GM12878 (cell line): Measurements from ENCODE around the gene CNGB1. TPM values are rescaled to one million over a fixed set of nuclear protein-coding genes. Genes with fewer than 3 reads are reported as not detected.

ENCODE experiments used
- ATAC-seq: fragments of 200-7000 bp; cut with Tn5 transposase; 3 replicates; pipeline ENCODE4 v1.9.1; 2020; ENCODE audit warnings: mild to moderate bottlenecking, moderate library complexity
- BruUV-seq: library from RNA; stranded (reverse); fragments of 400-500 nt; replicated peaks from 2 replicates; lab custom pipeline; 2021; lab: Mats Ljungman, UMichigan
- CTCF ChIA-PET: fragments of 300-600 bp; sonication (Branson Sonifier 250); formaldehyde crosslinking; extraction: SDS; loops from one replicate; lab custom pipeline; 2021; ENCODE audit warnings: inconsistent platforms; lab: Yijun Ruan, JAX
- POLR2A ChIA-PET: fragments of 350-600 bp; formaldehyde crosslinking; extraction: SDS; loops from one replicate; lab custom pipeline; 2021; ENCODE audit warnings: inconsistent platforms; lab: Charles Lee
- RAD21 ChIA-PET: fragments of 300-600 bp; sonication (Branson Sonifier 250); formaldehyde crosslinking; loops from one replicate; lab custom pipeline; 2023; ENCODE audit warnings: antibody characterized with exemption; ENCODE audit not compliant: unreplicated experiment; lab: Charles Lee
- SMC1A ChIA-PET: fragments of 300-600 bp; sonication (Branson Sonifier 250); formaldehyde crosslinking; loops from one replicate; lab custom pipeline; 2023; ENCODE audit not compliant: unreplicated experiment, uncharacterized antibody; lab: Charles Lee
- DNase-seq: peaks from one replicate; pipeline ENCODE4 v3.0.0-alpha.2; 2011; ENCODE audit warnings: low read depth, low spot score
- FAIRE-seq: peaks from 3 replicates; lab custom pipeline; 2011; peaks lifted over from hg19 to GRCh38; lab: Jason Lieb, UNC
- H2AFZ ChIP-seq: 2 replicates; pipeline ENCODE4 v1.6.0; 2011; ENCODE audit warnings: low read depth, low read length, control low read depth; ENCODE audit not compliant: control insufficient read depth
- H3K27ac ChIP-seq: 2 replicates; pipeline ENCODE4 v1.5.1; 2011; ENCODE audit warnings: control low read depth; ENCODE audit not compliant: control insufficient read depth, insufficient read depth
- H3K27me3 ChIP-seq, 2 experiments: replicated peaks in 1 of 2; 2 replicates each; pipeline versions ENCODE4 v1.6.0 to v1.6.1; 2011; ENCODE audit warnings: low read length in 1 of 2; ENCODE audit not compliant: control insufficient read depth in 2 of 2, insufficient read depth in 2 of 2
- H3K36me3 ChIP-seq, 2 experiments: 2 replicates each; pipeline ENCODE4 v1.5.1; 2011; ENCODE audit warnings: low read length in 1 of 2; ENCODE audit not compliant: control insufficient read depth in 2 of 2, insufficient read depth in 2 of 2
- H3K4me1 ChIP-seq: 2 replicates; pipeline ENCODE4 v1.6.1; 2011; ENCODE audit warnings: mild to moderate bottlenecking, low read length, moderate library complexity, mixed read lengths; ENCODE audit not compliant: control insufficient read depth, insufficient read depth
- H3K4me2 ChIP-seq: 2 replicates; pipeline ENCODE4 v1.6.0; 2011; ENCODE audit warnings: control low read depth; ENCODE audit not compliant: control insufficient read depth, insufficient read depth
- H3K4me3 ChIP-seq: fragments of 200-600 bp; sonication (generic); 2 replicates; pipeline ENCODE4 v1.5.1; 2016
- H3K79me2 ChIP-seq: 2 replicates; pipeline ENCODE4 v1.6.0; 2011; ENCODE audit warnings: low read length; ENCODE audit not compliant: control insufficient read depth, insufficient read depth
- H3K9ac ChIP-seq: 2 replicates; pipeline ENCODE4 v1.8.0; 2011; ENCODE audit warnings: low read length, control low read depth, mixed read lengths; ENCODE audit not compliant: control insufficient read depth, insufficient read depth
- H3K9me3 ChIP-seq: replicated peaks from 3 replicates; pipeline ENCODE4 v1.5.1; 2011; ENCODE audit warnings: mild to moderate bottlenecking, low read length; ENCODE audit not compliant: control insufficient read depth, insufficient read depth
- H4K20me1 ChIP-seq: 2 replicates; pipeline ENCODE4 v1.6.0; 2011; ENCODE audit not compliant: control insufficient read depth, insufficient read depth
- MEF2A ChIP-seq: IDR thresholded peaks from 2 replicates; pipeline ENCODE4 v1.6.1; 2011; ENCODE audit warnings: low read depth, mild to moderate bottlenecking, low read length, moderate library complexity; ENCODE audit not compliant: insufficient read depth
- MYC ChIP-seq: IDR thresholded peaks from 2 replicates; pipeline ENCODE4 v1.6.1; 2011; ENCODE audit warnings: mild to moderate bottlenecking, low read length, moderate library complexity, inconsistent platforms; ENCODE audit not compliant: insufficient read depth, insufficient replicate concordance, insufficient read length, severe bottlenecking
- RBBP5 ChIP-seq: fragments of 200-600 bp; sonication (generic); conservative IDR thresholded peaks from 2 replicates; pipeline ENCODE4 v1.6.1; 2016
- RFX5 ChIP-seq: IDR thresholded peaks from 2 replicates; pipeline ENCODE4 v1.6.1; 2011; ENCODE audit warnings: low read depth, low read length, improper control_type of control experiment
- SIN3A ChIP-seq: IDR thresholded peaks from 2 replicates; pipeline ENCODE4 v1.6.1; 2012; ENCODE audit warnings: low read depth, low read length, improper control_type of control experiment
- WGBS: methylation state at CpG from one replicate; pipeline ENCODE4 v1.1.6; 2016; ENCODE audit warnings: low lambda C conversion rate; ENCODE audit not compliant: insufficient replicate concordance, insufficient coverage; ENCODE audit errors: missing lambda C conversion rate; 5-methylcytosine and 5-hydroxymethylcytosine counted together
- in situ Hi-C: fragments of 300-500 bp; cut with MboI; formaldehyde crosslinking; loops from 9 replicates; pipeline ENCODE4 v1.14.3; 2018; ENCODE audit warnings: mixed read lengths
- intact Hi-C: fragments of 100-400 bp; cut with micrococcal nuclease; formaldehyde crosslinking; loops from one replicate; pipeline ENCODE4 v1.14.2; 2022; ENCODE audit not compliant: unreplicated experiment
- polyA plus RNA-seq, 11 experiments: library from polyadenylated mRNA; depleted of rRNA in 4 of 11; unstranded in 6 of 11; stranded (reverse) in 5 of 11; fragments of >200 nt; fragmentation: Nextera tagmentation in 4 of 11; fragmentation: Illumina TruSeq in 1 of 11; extraction: Ambion mirVana in 4 of 11; extraction: Trizol in 1 of 11; gene quantifications; 1 replicate in 1 of 11; 2 replicates in 10 of 11; pipeline versions ENCODE4 v1.2.1 to v1.2.3, GENCODE V29; 2011 to 2016; ENCODE audit warnings: inconsistent platforms in 2 of 11, missing spikeins in 2 of 11, low read depth in 1 of 11
- total RNA-seq, 4 experiments: library from RNA; depleted of rRNA in 3 of 4; stranded (reverse); fragments of >200 nt in 3 of 4; fragmentation: Illumina TruSeq in 1 of 4; extraction: Trizol in 1 of 4; gene quantifications; 2 replicates each; pipeline versions ENCODE4 v1.2.1 to v1.2.3, GENCODE V29; 2013 to 2021
- TF ChIP-seq, protein P1 (sequence below): fragments of 450-650 bp; IDR thresholded peaks from 2 replicates; pipeline ENCODE4 v1.6.1; 2018; ENCODE audit warnings: borderline replicate concordance, mild to moderate bottlenecking; ENCODE audit not compliant: partially characterized antibody
- TF ChIP-seq, protein P2 (sequence below), 3 experiments: IDR thresholded peaks in 2 of 3; conservative IDR thresholded peaks in 1 of 3; 2 replicates each; pipeline ENCODE4 v1.5.1; 2011; ENCODE audit warnings: low read depth in 3 of 3, low read length in 3 of 3, mild to moderate bottlenecking in 3 of 3, control low read depth in 2 of 3, moderate library complexity in 2 of 3, inconsistent platforms in 1 of 3, mixed read lengths in 1 of 3; ENCODE audit not compliant: control insufficient read depth in 2 of 3, insufficient read depth in 1 of 3; ENCODE audit errors: extremely low read depth in 1 of 3
- TF ChIP-seq, protein P3 (sequence below): fragments of 450-650 bp; IDR thresholded peaks from 2 replicates; pipeline ENCODE4 v1.6.1; 2017; ENCODE audit warnings: antibody characterized with exemption, mild to moderate bottlenecking, moderate library complexity
- TF ChIP-seq, protein P4 (sequence below): IDR thresholded peaks from 2 replicates; pipeline ENCODE4 v1.6.1; 2012; ENCODE audit warnings: low read depth, low read length, improper control_type of control experiment
- TF ChIP-seq, protein P5 (sequence below): IDR thresholded peaks from 2 replicates; pipeline ENCODE4 v1.6.1; 2011; ENCODE audit warnings: low read depth, low read length, improper control_type of control experiment, borderline replicate concordance

CNGB1 gene
- total and polyA plus RNA-seq, 10 of the 15 experiments (the other 5 are each of a cell fraction or from before 2014, with no cell fraction given), result 0.03 TPM; not detected in 9

DNA sequence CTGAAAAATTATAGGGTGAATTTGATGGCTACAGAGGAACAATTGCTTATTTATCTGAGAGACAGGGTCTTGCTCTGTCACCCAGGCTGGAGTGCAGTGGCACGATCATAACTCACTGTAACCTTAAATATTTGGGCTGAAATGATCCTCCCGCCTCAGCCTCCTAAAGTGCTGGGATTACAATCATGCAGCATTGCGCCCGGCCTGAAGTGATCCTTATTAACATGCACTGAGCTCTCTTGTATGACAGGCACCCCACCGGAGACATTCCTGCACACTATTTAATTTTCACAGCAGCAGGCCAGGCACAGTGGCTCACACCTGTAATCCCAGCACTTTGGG, 77.7 kb downstream of the CNGB1 start (continued):
- TF ChIP-seq, protein P1, sequence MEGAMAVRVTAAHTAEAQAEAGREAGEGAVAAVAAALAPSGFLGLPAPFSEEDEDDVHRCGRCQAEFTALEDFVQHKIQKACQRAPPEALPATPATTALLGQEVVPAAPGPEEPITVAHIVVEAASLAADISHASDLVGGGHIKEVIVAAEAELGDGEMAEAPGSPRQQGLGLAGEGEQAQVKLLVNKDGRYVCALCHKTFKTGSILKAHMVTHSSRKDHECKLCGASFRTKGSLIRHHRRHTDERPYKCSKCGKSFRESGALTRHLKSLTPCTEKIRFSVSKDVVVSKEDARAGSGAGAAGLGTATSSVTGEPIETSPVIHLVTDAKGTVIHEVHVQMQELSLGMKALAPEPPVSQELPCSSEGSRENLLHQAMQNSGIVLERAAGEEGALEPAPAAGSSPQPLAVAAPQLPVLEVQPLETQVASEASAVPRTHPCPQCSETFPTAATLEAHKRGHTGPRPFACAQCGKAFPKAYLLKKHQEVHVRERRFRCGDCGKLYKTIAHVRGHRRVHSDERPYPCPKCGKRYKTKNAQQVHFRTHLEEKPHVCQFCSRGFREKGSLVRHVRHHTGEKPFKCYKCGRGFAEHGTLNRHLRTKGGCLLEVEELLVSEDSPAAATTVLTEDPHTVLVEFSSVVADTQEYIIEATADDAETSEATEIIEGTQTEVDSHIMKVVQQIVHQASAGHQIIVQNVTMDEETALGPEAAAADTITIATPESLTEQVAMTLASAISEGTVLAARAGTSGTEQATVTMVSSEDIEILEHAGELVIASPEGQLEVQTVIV, result no peak

DNA sequence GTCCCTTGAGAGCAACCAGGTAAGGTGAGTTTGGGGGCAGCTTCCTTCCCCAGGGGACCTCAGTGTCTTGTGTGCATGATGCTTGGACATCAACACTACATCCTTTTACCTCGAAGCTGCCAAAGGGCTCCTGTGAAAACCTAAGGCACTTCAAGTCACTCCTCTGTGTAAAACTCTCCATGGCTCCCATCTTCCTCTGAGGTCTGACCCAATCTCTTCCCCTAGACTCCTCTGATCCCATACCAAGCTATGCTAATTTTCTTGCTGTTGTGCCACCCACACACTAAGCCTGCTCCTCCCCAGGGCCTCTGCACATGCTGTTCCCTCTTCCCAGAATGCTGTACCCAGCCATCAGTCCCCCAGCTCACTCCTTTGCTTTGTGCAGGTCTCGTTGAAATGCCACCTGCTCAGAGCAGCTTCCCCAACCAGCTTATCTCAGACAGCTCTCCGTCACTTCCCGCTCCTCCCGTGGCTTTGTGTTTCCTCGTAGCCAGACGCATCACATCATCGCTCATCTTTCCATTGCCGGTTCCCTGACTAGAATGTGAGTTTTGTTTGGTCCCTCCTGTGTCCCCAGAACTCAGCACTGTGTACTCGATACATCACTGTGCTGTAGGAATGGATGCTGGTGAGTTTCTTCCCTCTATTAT, 78.4 kb downstream of the CNGB1 start:
- ATAC-seq, result no peak
- ChIA-PET CTCF (interaction anchor here (0.6 to 0.8 kb wide), 2 partner anchors 8 to 37 kb away, joined by 3 read pairs; no protein-coding TSS in a partner anchor), RAD21 (interaction anchor here (0.9 kb wide), 1 partner anchor 98 kb away, joined by 3 read pairs; no protein-coding TSS in a partner anchor), POLR2A (no interaction called here), SMC1A (no interaction called here)
- H3K9me3 ChIP-seq, result no peaks in the 10 kb centered on the region
- FAIRE-seq, result no peak
- in situ Hi-C loops, result no loop called here
- H4K20me1 ChIP-seq, result no peaks in the 10 kb centered on the region
- intact Hi-C loops, result no loop called here
- H3K4me1 ChIP-seq, result no peaks in the 10 kb centered on the region
- no peak overlapping the region for H2AFZ ChIP-seq
- no peak overlapping the region for H3K27ac ChIP-seq
- H3K4me2 ChIP-seq, result no peak overlapping the region
- BruUV-seq, result no TSS peak
- no peak overlapping the region for H3K9ac ChIP-seq
- H3K4me3 ChIP-seq, result no peak overlapping the region
- no peaks in the 10 kb centered on the region for H3K36me3 ChIP-seq
- H3K27me3 ChIP-seq, result peaks cover 0 to 2% of the 10 kb centered on the region in 2 experiments; a peak in 3 of 4 replicates
- DNase-seq, result no peak
- 45% methylated on average over 10 of the region's 10 CpGs for WGBS
- no peaks in the 10 kb centered on the region for H3K79me2 ChIP-seq
- no peak for TF ChIP-seq RFX5
- TF ChIP-seq, protein P2, sequence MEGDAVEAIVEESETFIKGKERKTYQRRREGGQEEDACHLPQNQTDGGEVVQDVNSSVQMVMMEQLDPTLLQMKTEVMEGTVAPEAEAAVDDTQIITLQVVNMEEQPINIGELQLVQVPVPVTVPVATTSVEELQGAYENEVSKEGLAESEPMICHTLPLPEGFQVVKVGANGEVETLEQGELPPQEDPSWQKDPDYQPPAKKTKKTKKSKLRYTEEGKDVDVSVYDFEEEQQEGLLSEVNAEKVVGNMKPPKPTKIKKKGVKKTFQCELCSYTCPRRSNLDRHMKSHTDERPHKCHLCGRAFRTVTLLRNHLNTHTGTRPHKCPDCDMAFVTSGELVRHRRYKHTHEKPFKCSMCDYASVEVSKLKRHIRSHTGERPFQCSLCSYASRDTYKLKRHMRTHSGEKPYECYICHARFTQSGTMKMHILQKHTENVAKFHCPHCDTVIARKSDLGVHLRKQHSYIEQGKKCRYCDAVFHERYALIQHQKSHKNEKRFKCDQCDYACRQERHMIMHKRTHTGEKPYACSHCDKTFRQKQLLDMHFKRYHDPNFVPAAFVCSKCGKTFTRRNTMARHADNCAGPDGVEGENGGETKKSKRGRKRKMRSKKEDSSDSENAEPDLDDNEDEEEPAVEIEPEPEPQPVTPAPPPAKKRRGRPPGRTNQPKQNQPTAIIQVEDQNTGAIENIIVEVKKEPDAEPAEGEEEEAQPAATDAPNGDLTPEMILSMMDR (IDR thresholded peaks at IDR 0.05 in 2 of 3, conservative IDR thresholded peaks at IDR 0.05 in 1 of 3; ENCODE audit: control insufficient read depth in 2 of 3, extremely low read depth in 1 of 3, insufficient read depth in 1 of 3, low read depth in 3 of 3, low read length in 3 of 3), result no peak
- TF ChIP-seq SIN3A, result no peak
- TF ChIP-seq, protein P3, sequence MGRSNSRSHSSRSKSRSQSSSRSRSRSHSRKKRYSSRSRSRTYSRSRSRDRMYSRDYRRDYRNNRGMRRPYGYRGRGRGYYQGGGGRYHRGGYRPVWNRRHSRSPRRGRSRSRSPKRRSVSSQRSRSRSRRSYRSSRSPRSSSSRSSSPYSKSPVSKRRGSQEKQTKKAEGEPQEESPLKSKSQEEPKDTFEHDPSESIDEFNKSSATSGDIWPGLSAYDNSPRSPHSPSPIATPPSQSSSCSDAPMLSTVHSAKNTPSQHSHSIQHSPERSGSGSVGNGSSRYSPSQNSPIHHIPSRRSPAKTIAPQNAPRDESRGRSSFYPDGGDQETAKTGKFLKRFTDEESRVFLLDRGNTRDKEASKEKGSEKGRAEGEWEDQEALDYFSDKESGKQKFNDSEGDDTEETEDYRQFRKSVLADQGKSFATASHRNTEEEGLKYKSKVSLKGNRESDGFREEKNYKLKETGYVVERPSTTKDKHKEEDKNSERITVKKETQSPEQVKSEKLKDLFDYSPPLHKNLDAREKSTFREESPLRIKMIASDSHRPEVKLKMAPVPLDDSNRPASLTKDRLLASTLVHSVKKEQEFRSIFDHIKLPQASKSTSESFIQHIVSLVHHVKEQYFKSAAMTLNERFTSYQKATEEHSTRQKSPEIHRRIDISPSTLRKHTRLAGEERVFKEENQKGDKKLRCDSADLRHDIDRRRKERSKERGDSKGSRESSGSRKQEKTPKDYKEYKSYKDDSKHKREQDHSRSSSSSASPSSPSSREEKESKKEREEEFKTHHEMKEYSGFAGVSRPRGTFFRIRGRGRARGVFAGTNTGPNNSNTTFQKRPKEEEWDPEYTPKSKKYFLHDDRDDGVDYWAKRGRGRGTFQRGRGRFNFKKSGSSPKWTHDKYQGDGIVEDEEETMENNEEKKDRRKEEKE, result no peak
- TF ChIP-seq, protein P4, sequence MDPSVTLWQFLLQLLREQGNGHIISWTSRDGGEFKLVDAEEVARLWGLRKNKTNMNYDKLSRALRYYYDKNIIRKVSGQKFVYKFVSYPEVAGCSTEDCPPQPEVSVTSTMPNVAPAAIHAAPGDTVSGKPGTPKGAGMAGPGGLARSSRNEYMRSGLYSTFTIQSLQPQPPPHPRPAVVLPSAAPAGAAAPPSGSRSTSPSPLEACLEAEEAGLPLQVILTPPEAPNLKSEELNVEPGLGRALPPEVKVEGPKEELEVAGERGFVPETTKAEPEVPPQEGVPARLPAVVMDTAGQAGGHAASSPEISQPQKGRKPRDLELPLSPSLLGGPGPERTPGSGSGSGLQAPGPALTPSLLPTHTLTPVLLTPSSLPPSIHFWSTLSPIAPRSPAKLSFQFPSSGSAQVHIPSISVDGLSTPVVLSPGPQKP, result no peak
- TF ChIP-seq MEF2A, result no peak
- TF ChIP-seq, protein P5, sequence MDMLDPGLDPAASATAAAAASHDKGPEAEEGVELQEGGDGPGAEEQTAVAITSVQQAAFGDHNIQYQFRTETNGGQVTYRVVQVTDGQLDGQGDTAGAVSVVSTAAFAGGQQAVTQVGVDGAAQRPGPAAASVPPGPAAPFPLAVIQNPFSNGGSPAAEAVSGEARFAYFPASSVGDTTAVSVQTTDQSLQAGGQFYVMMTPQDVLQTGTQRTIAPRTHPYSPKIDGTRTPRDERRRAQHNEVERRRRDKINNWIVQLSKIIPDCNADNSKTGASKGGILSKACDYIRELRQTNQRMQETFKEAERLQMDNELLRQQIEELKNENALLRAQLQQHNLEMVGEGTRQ, result no peak
- no peak for TF ChIP-seq RBBP5
- no peak for TF ChIP-seq MYC
